ENCODE data around the gene GDPD5. TPM values are rescaled to one million over a fixed set of nuclear protein-coding genes. Genes with fewer than 3 reads are reported as not detected.

GDPD5 gene
- total and polyA plus RNA-seq, 2 donors (not counting 3 experiments of a cell fraction or from before 2014, with no cell fraction given), result 60.2 to 79.2 TPM

DNA sequence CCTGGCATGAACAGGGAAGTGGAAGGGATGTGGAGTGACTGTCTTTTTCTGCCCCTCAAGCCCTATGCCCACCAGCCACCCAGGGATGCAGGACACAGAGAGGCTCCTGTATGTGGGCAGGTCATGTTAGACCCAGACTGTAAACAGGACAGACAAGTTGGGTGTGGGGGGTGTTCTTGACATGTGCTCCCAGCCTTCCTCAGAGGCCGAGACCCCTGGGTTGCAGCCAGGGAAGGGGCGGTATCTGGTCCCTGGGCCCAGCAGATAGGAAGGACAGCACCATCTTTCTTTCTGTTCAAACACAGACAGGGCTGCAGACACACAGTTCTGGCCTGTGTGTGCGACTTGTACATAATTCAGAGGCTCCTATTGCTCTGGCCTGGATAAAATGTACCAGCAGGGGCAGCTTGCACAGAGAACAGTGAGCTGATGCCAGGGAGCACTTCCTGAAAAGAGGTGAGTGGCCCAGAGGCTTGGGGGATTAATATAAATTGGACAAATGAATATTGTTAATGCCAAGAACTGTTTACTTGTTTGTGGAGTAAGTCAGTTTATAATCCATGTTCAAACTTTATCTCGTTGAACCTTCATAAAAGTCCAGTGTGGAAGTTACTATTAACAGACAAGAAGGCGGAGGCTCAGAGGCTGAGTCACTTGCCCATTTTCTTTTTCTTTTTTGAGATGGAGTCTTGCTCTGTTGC, 16.6 kb downstream of the GDPD5 start:
- no peak for DNase-seq (ENCODE audit: low read depth, low spot score)
- no peaks in the 10 kb centered on the region for H3K27me3 ChIP-seq (ENCODE audit: control insufficient read depth in 2 of 2, insufficient read depth in 2 of 2, low read length in 2 of 2)
- H3K9me3 ChIP-seq (replicated peaks; ENCODE audit: control insufficient read depth, insufficient read depth, low read length), result no peaks in the 10 kb centered on the region
- no peak for FAIRE-seq
- no peak overlapping the region for H2AFZ ChIP-seq (ENCODE audit: low read depth, low read length)
- no peaks in the 10 kb centered on the region for H3K9me1 ChIP-seq (replicated peaks; ENCODE audit: control insufficient read depth, extremely low read depth, insufficient read depth, low read length)
- dilution Hi-C loops (cut with MboI; ENCODE audit: extremely low pct_ligation_motif_present, low sequenced_read_pairs), result no loop called here
- CTCF ChIA-PET, result interaction anchor here (1.1 to 1.6 kb wide), 3 partner anchors 9 to 20 kb away, joined by 3 to 5 read pairs (median 3); partner anchors contain the start of gene GDPD5
- intact Hi-C loops (cut with micrococcal nuclease), result no loop called here
- H3K4me3 ChIP-seq (replicated peaks in 1 of 3; ENCODE audit: insufficient read depth in 1 of 3, low read depth in 1 of 3, low read length in 3 of 3), result no peak overlapping the region
- no TSS peak for BruUV-seq (replicated peaks)
- H3K27ac ChIP-seq (ENCODE audit: insufficient read depth, low read depth, low read length), result no peak overlapping the region
- no peaks in the 10 kb centered on the region for H3K79me2 ChIP-seq (ENCODE audit: control insufficient read depth, insufficient read depth, low read length)
- TF ChIP-seq FOS (IDR thresholded peaks at IDR 0.05; ENCODE audit: borderline replicate concordance, insufficient read depth, low read length) (no peak), MYC (IDR thresholded peaks at IDR 0.05; ENCODE audit: low read depth, low read length) (no peak), POLR2A (IDR thresholded peaks at IDR 0.05; ENCODE audit: low read depth, low read length) (no peak), CTCF (IDR thresholded peaks at IDR 0.05; ENCODE audit: extremely low read depth in 1 of 2, insufficient read depth in 1 of 2, low read depth in 1 of 2, low read length in 2 of 2) (no peak)
- no peak overlapping the region for H3K4me2 ChIP-seq (ENCODE audit: insufficient read depth, low read length)
- H3K9ac ChIP-seq (replicated peaks; ENCODE audit: extremely low read depth, insufficient read depth, low read length), result no peak overlapping the region
- H4K20me1 ChIP-seq (replicated peaks; ENCODE audit: control insufficient read depth, extremely low read depth, insufficient read depth, low read length), result no peaks in the 10 kb centered on the region
- no peaks in the 10 kb centered on the region for H3K4me1 ChIP-seq (ENCODE audit: control insufficient read depth, extremely low read depth, insufficient read depth, low read length)
- H3K36me3 ChIP-seq (ENCODE audit: control insufficient read depth in 2 of 2, extremely low read depth in 1 of 2, insufficient read depth in 2 of 2, low read length in 2 of 2), result peaks cover 0 to 5% of the 10 kb centered on the region in 2 experiments
- POLR2A ChIA-PET, result no interaction called here

DNA sequence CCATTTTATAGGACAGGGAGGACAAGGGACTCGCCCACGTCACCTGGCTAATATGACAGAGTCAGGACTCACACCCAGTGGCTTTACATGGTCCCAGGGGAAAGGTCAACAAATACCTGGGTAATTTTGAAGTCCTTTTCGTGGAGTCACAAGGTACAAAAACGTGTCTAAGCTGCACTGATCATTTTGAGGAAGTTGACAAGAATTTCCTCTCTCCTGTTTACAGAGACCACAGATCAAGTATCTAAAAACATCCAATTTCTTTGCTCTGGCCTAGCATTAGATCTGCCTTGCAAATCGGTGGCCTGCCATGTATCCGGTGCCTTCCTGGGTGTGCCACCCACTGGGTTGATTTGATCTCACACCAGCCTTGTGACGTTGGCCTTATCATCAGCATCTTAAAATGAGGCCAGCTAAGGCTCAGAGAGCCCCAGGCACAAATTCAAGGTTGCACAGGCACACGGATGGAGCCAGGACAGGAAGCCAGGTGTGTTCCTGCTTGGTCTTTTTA, 17.6 kb downstream of the GDPD5 start:
- POLR2A ChIA-PET, result no interaction called here
- FAIRE-seq (no peak), DNase-seq (ENCODE audit: low read depth, low spot score) (no peak)
- BruUV-seq (replicated peaks), result no TSS peak
- intact Hi-C loops (cut with micrococcal nuclease), result no loop called here
- Histone ChIP-seq H2AFZ (ENCODE audit: low read depth, low read length) (no peak overlapping the region), H3K9ac (replicated peaks; ENCODE audit: extremely low read depth, insufficient read depth, low read length) (no peak overlapping the region), H4K20me1 (replicated peaks; ENCODE audit: control insufficient read depth, extremely low read depth, insufficient read depth, low read length) (no peaks in the 10 kb centered on the region), H3K9me3 (replicated peaks; ENCODE audit: control insufficient read depth, insufficient read depth, low read length) (no peaks in the 10 kb centered on the region), H3K4me2 (ENCODE audit: insufficient read depth, low read length) (no peak overlapping the region), H3K79me2 (ENCODE audit: control insufficient read depth, insufficient read depth, low read length) (no peaks in the 10 kb centered on the region), H3K4me1 (ENCODE audit: control insufficient read depth, extremely low read depth, insufficient read depth, low read length) (no peaks in the 10 kb centered on the region), H3K27ac (ENCODE audit: insufficient read depth, low read depth, low read length) (no peak overlapping the region), H3K4me3 (replicated peaks in 1 of 3; ENCODE audit: insufficient read depth in 1 of 3, low read depth in 1 of 3, low read length in 3 of 3) (no peak overlapping the region), H3K27me3 (ENCODE audit: control insufficient read depth in 2 of 2, insufficient read depth in 2 of 2, low read length in 2 of 2) (no peaks in the 10 kb centered on the region), H3K36me3 (ENCODE audit: control insufficient read depth in 2 of 2, extremely low read depth in 1 of 2, insufficient read depth in 2 of 2, low read length in 2 of 2) (peaks cover 0 to 5% of the 10 kb centered on the region in 2 experiments), H3K9me1 (replicated peaks; ENCODE audit: control insufficient read depth, extremely low read depth, insufficient read depth, low read length) (no peaks in the 10 kb centered on the region)
- dilution Hi-C loops (cut with MboI; ENCODE audit: extremely low pct_ligation_motif_present, low sequenced_read_pairs), result no loop called here
- TF ChIP-seq MYC (IDR thresholded peaks at IDR 0.05; ENCODE audit: low read depth, low read length) (no peak), POLR2AphosphoS5 (IDR thresholded peaks at IDR 0.05; ENCODE audit: insufficient read depth, low read depth, low read length) (no peak)
- CTCF ChIA-PET, result interaction anchor here (1.8 kb wide), 1 partner anchor 13 kb away, joined by 5 read pairs; no protein-coding TSS in a partner anchor

Data from endothelial cell of umbilical vein (primary cell).